Esophagus (tissue), 2 donors: ENCODE data around the gene MED25. TPM values are rescaled to one million over a fixed set of nuclear protein-coding genes. Genes with fewer than 3 reads are reported as not detected.

Experiments
- H3K27ac ChIP-seq, 2 donors: one replicate each; pipeline ENCODE4 v1.5.1; 2013; ENCODE audit warnings: low read depth in 2 of 2, mild to moderate bottlenecking in 2 of 2, inconsistent platforms in 1 of 2, low read length in 1 of 2, moderate library complexity in 1 of 2
- H3K27me3 ChIP-seq, 2 donors: one replicate each; pipeline ENCODE4 v1.6.1; 2013; ENCODE audit warnings: low read length in 2 of 2, control low read depth in 1 of 2, mild to moderate bottlenecking in 1 of 2; ENCODE audit not compliant: insufficient read depth in 2 of 2, control insufficient read depth in 1 of 2
- H3K36me3 ChIP-seq, 2 donors: one replicate each; pipeline ENCODE4 v1.6.1; 2013; ENCODE audit warnings: low read length in 1 of 2; ENCODE audit not compliant: control insufficient read depth in 2 of 2, insufficient read depth in 2 of 2
- H3K4me1 ChIP-seq, 2 donors: one replicate each; pipeline ENCODE4 v1.6.1; 2013; ENCODE audit warnings: low read length in 1 of 2; ENCODE audit not compliant: control insufficient read depth in 2 of 2, insufficient read depth in 2 of 2
- H3K4me3 ChIP-seq, 2 donors: one replicate each; pipeline ENCODE4 v1.5.1; 2013; ENCODE audit warnings: low read length in 2 of 2, mild to moderate bottlenecking in 2 of 2, low read depth in 1 of 2, moderate library complexity in 1 of 2
- H3K9me3 ChIP-seq, 2 donors: one replicate each; pipeline ENCODE4 v1.6.1; 2013; ENCODE audit warnings: mild to moderate bottlenecking in 2 of 2, low read depth in 1 of 2, low read length in 1 of 2, moderate library complexity in 1 of 2; ENCODE audit not compliant: control insufficient read depth in 2 of 2, insufficient read depth in 1 of 2
- WGBS, 2 donors: extraction: QIAGEN DNeasy Blood & Tissue Kit; methylation state at CpG; one replicate each; pipeline ENCODE4 v1.1.7; 2013; 5-methylcytosine and 5-hydroxymethylcytosine counted together
- polyA plus RNA-seq, 2 donors: library from polyadenylated mRNA; stranded (reverse); fragments of 200-250 nt; gene quantifications; one replicate each; pipeline ENCODE4 v1.2.3, GENCODE V29; 2013
- donor health status: healthy with polysubstance abuse.
- donor health status: Bipolar disorder and iron deficiency.

Gene MED25
- polyA plus RNA-seq, 2 donors: 27.7 to 54.9 TPM

DNA sequence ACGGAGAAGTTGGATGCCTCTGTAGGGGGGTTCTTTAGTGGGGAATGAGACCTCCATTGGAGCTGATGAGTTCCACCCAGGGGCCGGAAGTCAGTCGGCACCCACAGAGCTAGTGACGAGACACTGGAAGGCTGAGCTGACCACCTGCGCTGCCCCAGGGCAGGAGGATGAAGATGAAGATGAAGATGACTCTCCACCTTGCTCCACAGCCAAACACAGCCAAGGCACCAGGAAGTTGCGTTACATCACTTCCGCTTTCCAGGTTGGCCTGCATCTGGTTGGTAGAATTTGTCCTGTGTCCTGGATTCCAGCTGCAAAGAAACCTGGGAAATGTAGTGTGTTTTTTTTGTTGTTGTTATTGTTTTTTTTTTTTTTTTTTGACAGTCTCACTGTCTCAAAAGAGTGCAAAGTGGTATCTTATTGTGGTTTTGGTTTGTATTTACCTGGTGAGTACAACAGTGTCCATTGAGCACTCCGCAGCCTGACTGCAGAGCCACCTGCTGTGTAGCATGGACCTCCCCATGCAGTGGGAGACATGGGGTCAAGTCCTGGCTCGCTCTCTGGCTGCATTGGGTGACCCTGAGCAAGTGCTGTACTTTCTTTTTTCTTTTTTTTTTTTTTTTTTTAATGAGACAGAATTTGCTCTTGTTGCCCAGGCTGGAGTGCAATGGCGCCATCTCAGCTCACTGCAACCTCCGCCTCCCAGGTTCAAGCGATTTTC lies 61.3 kb downstream of the MED25 start:
- Histone ChIP-seq H3K36me3 (peaks cover 27 to 47% of the 10 kb centered on the region in 2 donors), H3K27me3 (no peaks in the 10 kb centered on the region), H3K9me3 (no peaks in the 10 kb centered on the region), H3K4me3 (no peak overlapping the region), H3K4me1 (peaks cover under 1 to 11% of the 10 kb centered on the region in 2 donors), H3K27ac (no peak overlapping the region)
- 95 to 98% methylated on average over 12 of the region's 12 CpGs for WGBS, 2 donors

DNA sequence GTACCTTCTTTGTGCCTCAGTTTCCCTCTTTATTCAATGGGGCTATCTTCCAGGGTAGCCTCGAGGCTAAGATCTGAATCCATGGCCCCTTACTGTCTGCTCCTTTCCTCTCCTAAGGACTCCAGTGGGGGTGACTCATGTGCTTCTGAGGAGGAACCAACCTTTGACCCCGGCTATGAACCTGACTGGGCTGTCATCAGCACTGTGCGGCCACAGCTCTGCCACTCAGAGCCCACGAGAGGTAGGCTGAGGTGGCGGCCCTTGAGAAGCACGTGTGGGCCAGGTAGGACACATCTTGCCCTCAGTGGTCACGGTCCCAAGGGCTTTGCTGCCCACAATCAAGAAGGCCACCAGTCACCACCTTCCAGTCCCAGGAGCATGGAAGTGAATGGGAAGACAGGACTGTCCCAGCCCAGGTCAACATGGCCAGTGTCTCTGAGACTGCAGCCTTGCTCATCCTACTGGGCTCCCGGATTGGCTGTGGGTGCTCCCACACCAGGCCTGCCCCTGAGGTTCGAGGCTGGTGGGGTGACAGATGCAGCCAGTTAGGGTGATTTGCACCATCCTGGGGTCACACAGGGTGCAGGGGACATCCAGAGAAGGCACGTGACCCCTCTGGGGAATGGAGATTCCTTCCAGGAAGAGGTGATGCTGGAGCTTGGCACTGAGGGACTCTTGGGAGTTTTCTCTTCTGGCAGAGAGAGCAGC lies 62.2 kb downstream of the MED25 start:
- H3K4me3 ChIP-seq: no peak overlapping the region
- no peak overlapping the region for H3K27ac ChIP-seq
- peaks cover 30 to 53% of the 10 kb centered on the region in 2 donors for H3K36me3 ChIP-seq
- no peaks in the 10 kb centered on the region for H3K9me3 ChIP-seq
- H3K4me1 ChIP-seq: peaks cover 0 to 8% of the 10 kb centered on the region in 2 donors
- no peaks in the 10 kb centered on the region for H3K27me3 ChIP-seq
- WGBS, 2 donors: 90 to 92% methylated on average over 10 of the region's 10 CpGs

DNA sequence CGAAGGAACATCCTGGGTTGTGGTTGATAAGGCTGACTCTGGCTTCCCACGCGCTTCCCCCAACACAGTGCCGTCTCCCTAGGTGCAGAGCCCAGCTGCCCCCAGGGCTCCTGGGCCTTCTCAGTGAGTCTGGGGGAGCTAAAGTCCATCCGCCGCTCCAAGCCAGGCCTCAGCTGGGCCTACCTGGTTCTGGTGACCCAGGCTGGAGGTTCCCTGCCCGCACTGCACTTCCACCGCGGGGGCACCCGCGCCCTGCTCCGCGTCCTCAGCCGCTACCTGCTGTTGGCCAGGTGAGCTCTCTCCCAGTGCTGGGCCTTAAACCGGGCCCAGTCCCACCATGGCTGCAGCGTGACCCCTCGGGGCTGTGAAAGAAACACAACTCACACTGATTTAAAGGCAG lies 63.1 kb downstream of the MED25 start:
- Histone ChIP-seq H3K36me3 (peaks cover 30 to 53% of the 10 kb centered on the region in 2 donors), H3K4me3 (no peak overlapping the region), H3K4me1 (peaks cover 0 to 2% of the 10 kb centered on the region in 2 donors), H3K9me3 (no peaks in the 10 kb centered on the region), H3K27ac (no peak overlapping the region), H3K27me3 (no peaks in the 10 kb centered on the region)
- 96 to 97% methylated on average over 17 of the region's 17 CpGs for WGBS, 2 donors

DNA sequence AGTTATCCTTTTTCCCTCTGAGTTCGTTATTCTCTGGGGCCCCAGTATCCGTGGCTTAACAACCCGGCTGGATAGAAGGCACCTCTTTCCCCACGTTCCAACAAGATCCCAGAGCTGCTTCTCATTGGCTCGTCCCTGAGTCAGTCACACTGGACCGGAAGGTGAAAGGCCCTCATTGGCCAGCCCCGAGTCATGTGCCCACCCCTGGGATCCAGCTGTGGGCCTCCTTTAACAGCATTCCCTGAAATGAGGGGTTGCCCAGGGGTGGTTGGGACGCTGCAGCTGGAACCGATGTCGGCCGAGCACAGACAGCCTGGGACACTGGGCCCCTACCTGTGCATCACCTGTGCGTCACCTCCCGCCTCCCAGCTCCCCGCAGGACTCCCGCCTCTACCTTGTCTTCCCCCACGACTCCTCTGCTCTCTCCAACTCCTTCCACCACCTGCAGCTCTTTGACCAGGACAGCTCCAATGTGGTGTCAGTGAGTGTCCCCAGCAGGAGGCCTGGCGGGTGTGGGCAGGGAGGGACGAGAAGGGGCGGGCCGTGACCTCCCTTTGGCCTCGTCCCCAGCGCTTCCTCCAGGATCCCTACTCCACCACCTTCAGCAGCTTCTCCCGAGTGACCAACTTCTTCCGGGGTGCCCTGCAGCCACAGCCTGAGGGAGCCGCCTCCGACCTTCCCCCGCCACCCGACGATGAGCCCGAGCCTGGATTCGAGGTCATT lies 63.7 kb downstream of the MED25 start:
- Histone ChIP-seq H3K9me3 (no peaks in the 10 kb centered on the region), H3K27me3 (no peaks in the 10 kb centered on the region), H3K4me1 (peaks cover 0 to 2% of the 10 kb centered on the region in 2 donors), H3K27ac (no peak overlapping the region), H3K36me3 (peaks cover 30 to 55% of the 10 kb centered on the region in 2 donors), H3K4me3 (no peak overlapping the region)
- WGBS, 2 donors: 90% methylated on average over 31 of the region's 31 CpGs

DNA sequence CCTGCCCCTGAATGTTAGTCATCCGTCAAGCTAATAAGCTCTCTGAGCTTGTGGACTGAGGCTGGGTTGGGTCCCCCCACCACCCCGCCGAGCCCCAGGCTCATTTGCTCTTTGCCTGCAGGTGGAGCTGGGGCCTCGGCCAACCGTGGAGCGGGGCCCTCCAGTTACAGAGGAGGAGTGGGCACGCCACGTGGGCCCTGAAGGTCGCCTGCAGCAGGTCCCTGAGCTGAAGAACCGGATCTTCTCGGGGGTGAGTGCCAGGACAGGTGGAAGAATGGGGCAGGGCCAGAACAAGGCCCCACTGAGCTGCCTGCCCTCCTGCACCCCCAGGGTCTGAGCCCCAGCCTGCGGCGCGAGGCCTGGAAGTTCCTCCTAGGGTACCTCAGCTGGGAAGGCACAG lies 64.6 kb downstream of the MED25 start:
- Histone ChIP-seq H3K36me3 (peaks cover 30 to 59% of the 10 kb centered on the region in 2 donors), H3K27me3 (no peaks in the 10 kb centered on the region)
- 97 to 98% methylated on average over 14 of the region's 14 CpGs for WGBS, 2 donors

DNA sequence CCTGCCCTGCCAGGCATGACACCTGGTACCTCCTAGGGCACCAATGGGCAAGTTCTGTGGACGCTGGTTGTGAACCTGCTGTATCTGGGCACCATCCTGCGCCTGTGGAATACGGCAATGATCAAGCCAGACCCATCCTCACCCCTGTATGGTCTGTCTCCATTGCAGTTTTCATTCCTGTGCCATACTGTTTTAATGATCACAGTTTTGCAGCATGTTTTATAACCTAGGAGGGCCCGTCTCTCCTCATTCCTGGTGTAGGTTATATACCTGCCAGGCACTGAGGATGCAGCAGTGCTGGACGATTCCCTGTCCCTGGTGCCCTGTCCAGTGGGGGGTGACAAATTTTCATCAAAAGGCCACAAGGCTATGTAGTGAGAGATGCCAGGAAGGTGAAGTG lies 65.0 kb downstream of the MED25 start:
- Histone ChIP-seq H3K27me3 (no peaks in the 10 kb centered on the region), H3K4me3 (no peak overlapping the region), H3K27ac (no peak overlapping the region), H3K4me1 (peaks cover 0 to 2% of the 10 kb centered on the region in 2 donors), H3K9me3 (no peaks in the 10 kb centered on the region), H3K36me3 (peaks cover 30 to 61% of the 10 kb centered on the region in 2 donors)
- 97% methylated on average over 5 of the region's 5 CpGs for WGBS, 2 donors

More for the DNA sequence above, 64.6 kb downstream of the MED25 start:
- H3K9me3 ChIP-seq: no peaks in the 10 kb centered on the region
- no peak overlapping the region for H3K27ac ChIP-seq
- H3K4me3 ChIP-seq: no peak overlapping the region
- peaks cover 0 to 2% of the 10 kb centered on the region in 2 donors for H3K4me1 ChIP-seq

DNA sequence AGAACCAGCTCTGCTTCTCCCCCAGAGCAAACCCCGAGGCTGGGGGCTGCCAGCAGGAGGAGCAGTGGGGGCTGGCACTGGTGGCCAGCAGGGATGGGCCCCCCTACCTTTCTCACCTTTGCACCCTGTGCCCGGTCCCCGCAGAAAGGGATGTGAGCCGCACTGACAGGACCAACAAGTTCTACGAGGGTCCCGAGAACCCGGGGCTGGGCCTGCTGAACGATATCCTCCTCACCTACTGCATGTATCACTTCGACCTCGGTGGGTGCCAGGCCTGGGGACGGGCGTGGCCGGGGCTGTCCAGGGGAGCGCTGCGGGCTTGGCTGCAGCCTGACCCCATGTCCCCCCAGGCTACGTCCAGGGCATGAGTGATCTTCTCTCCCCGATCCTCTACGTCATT lies 66.0 kb downstream of the MED25 start:
- 91 to 94% methylated on average over 16 to 18 of the region's 18 CpGs for WGBS, 2 donors
- H3K4me3 ChIP-seq: no peak overlapping the region
- no peak overlapping the region for H3K27ac ChIP-seq
- H3K27me3 ChIP-seq: no peaks in the 10 kb centered on the region
- H3K4me1 ChIP-seq: no peaks in the 10 kb centered on the region
- peaks cover 30 to 61% of the 10 kb centered on the region in 2 donors for H3K36me3 ChIP-seq
- H3K9me3 ChIP-seq: no peaks in the 10 kb centered on the region

DNA sequence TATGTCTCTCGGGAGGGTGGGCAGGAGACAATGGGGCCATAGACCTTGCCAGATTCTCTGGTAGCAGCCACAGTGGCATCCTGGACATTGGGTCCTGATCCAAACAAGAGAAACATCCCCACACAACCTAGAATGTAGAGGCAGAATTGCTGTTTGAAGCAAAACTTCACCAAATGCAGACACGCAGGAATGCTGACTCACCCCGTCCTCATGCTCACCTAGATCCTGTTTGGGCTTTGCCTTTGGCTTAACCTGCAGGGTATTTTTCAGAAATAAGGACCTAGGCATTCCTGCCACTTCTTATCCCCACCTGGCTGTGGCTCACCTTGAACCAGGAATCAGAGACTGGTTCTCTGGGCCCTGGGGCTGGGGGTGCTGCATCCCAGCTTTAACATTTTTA lies 66.7 kb downstream of the MED25 start:
- Histone ChIP-seq H3K27ac (no peak overlapping the region), H3K4me3 (no peak overlapping the region), H3K4me1 (peaks cover 0 to under 1% of the 10 kb centered on the region in 2 donors), H3K36me3 (peaks cover 30 to 61% of the 10 kb centered on the region in 2 donors), H3K9me3 (no peaks in the 10 kb centered on the region), H3K27me3 (no peaks in the 10 kb centered on the region)
- WGBS, 2 donors: 77 to 92% methylated on average over 3 of the region's 3 CpGs
